Fibroblast of lung (primary cell): ENCODE measurements around the gene MAPKAPK3.

Experiments
- EZH2 ChIP-seq: IDR thresholded peaks from 2 replicates; pipeline ENCODE4 v1.5.1; 2012; ENCODE audit warnings: low read length, control low read depth, mild to moderate bottlenecking; ENCODE audit errors: missing control alignments
- TF ChIP-seq, protein P1 (sequence below), 2 donors: IDR thresholded peaks in 1 of 2; conservative IDR thresholded peaks in 1 of 2; 1 replicate in 1 of 2; 2 replicates in 1 of 2; pipeline ENCODE4 v1.5.1; 2011 to 2012; ENCODE audit warnings: low read length in 2 of 2, control low read depth in 1 of 2, inconsistent platforms in 1 of 2, low read depth in 1 of 2, mild to moderate bottlenecking in 1 of 2

DNA sequence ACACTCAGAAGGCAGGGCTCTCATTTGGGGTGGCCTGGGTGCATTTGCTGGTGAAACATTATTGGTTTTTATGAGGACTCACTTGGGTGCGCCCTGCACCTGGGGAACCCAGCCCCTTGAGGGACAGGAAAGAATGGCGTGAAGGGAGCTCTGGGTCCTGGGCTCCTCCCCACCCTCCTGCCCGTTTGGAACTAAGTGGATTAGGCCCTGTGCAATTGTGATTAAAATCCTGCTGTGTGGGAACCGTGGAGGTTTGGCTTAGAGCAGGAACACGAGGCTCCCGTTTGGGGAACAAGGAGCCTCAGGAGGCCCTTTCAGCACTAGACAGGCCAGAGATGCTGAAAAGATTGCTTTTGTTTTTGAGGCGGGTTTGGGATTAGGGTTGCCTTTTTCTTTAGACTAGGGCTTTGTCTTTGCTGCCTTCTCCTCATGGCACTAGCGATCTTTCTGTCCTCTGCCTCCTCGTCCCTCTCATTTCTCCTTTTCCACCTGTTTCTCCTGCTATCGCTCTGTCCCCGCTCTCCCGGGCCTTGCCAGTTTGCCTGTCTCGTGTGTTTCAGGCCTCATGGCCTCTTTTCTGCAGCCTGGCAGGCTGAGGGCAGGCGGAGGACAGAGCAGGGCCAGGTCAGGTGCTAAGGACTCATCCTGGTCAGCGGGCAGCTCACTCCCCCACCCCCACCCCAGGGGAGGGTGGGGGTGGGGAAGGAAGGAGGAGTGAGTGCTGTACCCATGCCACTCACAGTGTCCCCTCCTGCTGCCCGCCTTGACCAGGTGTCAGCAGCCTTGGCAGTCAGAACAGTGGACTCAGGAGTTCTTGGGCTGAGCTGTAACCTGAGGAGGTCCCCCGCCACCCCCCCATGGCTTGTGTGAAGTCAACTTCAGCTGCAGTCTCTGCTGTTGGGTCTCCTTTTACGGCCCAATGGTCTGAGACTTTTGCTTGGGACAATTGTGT lies 8.6 kb downstream of the MAPKAPK3 start:
- TF ChIP-seq, protein P1, sequence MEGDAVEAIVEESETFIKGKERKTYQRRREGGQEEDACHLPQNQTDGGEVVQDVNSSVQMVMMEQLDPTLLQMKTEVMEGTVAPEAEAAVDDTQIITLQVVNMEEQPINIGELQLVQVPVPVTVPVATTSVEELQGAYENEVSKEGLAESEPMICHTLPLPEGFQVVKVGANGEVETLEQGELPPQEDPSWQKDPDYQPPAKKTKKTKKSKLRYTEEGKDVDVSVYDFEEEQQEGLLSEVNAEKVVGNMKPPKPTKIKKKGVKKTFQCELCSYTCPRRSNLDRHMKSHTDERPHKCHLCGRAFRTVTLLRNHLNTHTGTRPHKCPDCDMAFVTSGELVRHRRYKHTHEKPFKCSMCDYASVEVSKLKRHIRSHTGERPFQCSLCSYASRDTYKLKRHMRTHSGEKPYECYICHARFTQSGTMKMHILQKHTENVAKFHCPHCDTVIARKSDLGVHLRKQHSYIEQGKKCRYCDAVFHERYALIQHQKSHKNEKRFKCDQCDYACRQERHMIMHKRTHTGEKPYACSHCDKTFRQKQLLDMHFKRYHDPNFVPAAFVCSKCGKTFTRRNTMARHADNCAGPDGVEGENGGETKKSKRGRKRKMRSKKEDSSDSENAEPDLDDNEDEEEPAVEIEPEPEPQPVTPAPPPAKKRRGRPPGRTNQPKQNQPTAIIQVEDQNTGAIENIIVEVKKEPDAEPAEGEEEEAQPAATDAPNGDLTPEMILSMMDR (conservative IDR thresholded peaks at IDR 0.05 in 1 of 2, IDR thresholded peaks at IDR 0.05 in 1 of 2; ENCODE audit: low read depth in 1 of 2, low read length in 2 of 2), result no peak
- TF ChIP-seq EZH2, result no peak
